Inflammatory macrophage treated with lipopolysaccharide for 1 hour (primary cell): ENCODE measurements around the gene RRP8.

Source experiments
- DNase-seq, 2 donors: peaks; one replicate each; pipeline ENCODE4 v3.0.0-alpha.2; 2020 to 2022

Gene RRP8

GRCh38 chr11:6632116-6633073 lies 29.0 kb upstream of the RRP8 start:
- no peak for DNase-seq

GRCh38 chr11:6631361-6631890 lies 28.0 kb upstream of the RRP8 start:
- DNase-seq = no peak

GRCh38 chr11:6630632-6631291 lies 27.3 kb upstream of the RRP8 start:
- DNase-seq = no peak

- DNase-seq = no peak
Measured at GRCh38 chr11:6629892-6630631, 26.6 kb upstream of the RRP8 start.

DNA sequence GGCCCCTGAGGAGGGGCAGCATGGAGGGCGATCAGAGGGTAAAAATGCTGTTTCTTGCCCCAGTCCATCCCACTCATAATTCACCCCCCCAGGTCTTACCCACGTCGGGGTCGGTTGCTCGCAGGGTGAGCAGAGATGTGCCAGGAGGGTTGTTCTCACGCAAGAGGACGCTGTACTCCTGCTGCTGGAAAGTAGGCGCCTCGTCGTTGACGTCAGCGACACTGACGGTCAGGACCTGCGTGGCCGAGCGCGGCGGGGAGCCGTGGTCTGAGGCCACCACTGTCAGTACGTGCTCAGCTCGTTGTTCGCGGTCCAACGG lies 26.1 kb upstream of the RRP8 start:
- DNase-seq = no peak

DNA sequence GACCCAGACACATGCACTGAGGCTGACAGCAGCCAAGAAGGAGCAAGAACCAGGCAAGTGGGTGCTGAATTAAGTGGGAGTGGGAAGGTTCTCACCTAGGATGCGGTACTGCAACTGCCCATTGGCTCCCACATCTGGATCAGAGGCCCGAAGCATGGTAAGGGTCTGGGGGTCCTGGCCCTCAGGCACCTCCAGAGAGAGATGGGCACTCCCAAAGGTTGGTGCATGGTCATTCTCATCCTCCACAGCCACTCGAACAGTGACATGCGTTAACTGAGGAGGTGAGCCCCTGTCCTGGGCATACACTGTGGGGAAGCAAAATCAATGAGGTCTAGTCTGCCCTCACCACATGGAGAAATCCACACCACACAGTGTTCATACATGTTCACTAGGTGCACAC lies 25.1 kb upstream of the RRP8 start:
- DNase-seq = no peak

DNA sequence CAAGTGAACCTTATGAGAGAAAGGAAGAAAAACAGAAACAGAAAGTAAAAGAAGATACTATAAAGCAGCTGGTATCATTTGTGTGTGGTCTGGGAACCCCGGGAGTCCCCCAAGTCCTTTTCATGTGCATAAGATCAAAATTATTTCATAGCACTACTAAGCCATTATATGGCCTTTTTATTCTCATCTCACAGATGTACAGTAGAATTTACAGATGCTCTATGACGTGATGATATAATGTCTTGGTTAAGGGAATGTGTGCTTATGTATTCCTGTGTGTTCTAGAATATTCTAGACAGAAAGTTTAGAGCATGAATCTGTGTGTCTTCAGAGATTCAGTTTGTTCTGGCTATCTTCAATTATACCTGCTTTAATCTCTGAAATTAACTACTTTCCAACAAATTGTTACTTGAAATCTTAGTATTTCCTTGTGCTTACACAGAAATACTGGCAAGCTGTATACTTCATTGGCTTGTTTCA lies 24.4 kb upstream of the RRP8 start:
- no peak for DNase-seq

DNA sequence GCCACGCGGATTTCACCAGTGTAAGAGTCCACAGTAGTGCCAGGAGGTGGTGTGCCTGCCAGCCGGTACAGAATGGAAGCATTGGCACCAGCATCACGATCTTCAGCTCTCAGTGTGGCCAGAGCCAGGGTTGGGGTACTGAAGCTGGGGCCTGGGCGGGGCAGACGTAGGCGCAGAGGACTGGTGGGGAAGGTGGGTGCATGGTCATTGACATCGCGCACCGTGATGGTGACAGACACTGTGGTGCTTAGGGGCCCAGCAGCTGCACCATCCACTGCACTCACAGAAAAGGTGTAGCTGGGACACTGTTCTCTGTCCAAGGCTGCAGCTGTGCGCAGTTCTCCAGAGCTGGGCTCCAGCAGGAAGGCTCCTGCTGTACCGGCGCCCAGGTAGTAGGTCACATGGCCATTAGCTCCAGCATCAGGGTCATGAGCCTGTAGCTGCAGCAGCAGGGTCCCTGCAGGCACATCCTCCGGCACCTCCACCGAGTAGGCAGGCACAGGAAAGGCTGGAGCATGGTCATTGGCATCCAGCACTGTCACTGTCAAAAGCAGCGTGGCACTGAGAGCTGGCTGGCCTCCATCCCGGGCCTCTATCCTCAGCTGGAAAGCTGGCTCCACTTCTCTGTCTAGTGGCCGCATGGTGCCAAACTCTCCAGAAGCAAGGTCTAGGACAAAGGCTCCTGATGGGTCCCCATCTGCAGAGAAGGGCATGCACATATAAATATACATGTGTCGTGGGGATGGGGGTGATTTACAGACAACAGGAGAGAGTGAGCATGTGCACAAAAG lies 23.8 kb upstream of the RRP8 start:
- DNase-seq = no peak

- no peak for DNase-seq
Measured at GRCh38 chr11:6625832-6626420, 22.5 kb upstream of the RRP8 start.

- DNase-seq = no peak
Measured at GRCh38 chr11:6625156-6625831, 21.9 kb upstream of the RRP8 start.

DNA sequence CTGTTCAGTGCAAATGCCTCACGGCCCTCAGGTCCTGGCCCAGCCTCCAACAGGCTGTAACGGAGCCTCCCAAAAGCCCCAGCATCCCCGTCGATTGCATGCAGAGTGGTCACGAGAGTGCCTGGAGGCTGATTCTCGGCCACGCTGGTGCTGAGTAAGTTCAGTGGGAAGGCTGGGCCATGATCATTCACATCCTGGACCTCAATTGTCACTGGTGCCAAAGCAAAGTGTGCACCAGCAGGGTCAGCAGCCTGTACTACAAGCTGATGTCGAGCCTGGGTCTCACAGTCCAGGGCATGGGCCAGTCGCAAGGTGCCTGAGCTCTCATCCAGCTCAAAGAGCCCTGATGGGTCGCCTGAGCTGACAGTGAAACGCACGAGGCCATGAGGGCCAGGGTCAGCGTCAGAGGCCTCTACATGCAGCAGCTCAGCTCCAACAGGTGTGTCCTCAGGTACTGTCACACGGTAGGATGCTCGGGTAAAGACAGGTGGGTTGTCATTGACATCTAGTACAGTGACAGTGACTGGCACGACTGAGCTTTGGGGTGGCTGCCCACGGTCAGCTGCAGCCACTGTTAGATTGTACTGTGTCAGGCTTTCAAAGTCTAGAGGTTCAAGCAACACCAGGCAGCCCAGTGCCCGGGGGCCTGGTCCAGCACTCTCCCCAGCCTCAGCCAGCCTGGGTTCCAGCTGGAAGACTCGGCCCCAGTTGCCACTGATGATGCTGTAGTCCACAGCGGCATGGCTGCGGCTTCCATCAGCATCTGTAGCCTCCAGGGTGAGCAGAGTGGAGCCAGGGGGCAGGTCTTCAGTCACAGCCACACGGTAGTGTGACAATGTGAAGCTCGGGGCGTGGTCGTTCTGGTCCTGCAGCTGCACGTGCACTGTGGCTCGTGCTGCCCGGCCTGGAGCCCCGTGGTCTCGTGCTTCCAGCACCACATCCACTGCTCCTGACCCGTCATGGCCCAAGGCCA lies 20.3 kb upstream of the RRP8 start:
- no peak for DNase-seq

DNA sequence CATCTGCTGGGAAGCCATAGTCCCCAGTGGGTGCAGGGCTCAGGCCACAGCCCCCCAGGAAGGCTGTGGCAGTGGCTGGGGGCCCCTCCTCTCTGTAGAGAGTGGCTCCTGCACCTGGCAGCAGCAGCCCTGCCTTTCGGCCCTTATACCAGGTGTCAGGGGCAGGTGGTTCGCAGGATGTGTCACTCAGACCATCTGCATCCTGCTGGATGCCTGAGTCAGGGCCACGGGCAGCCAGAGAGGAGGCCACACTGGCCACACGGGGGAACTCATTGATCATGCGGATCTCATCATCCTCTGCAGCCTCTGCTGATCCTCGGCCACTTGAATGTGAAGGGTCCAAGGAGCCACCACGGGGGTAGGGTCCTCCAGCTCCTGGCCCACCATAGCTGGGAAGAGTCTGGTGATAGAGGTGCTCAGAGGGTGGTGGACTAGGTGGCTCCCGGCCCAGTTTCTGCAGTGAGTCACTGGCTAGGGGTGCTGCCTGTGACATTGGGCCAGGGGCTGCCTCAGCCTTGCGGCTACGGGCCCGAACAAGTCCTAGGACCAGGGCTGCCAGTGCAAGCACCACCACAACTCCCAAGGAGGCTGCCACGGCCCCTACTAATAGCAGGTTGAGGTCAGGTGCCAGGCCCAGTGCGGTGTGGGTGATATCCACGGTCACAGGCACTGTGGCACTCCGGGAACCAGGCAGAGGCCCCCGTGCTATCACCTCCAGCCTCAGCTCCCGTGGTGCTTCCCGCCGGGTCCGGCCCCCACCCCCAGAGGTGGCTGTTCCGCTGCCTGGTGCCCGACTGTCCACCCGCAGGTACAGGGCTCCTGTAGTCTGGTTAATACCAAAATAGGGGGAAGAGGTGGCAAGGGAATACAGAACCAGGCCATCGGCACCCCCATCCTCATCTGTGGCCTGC lies 19.1 kb upstream of the RRP8 start:
- DNase-seq = no peak

DNA sequence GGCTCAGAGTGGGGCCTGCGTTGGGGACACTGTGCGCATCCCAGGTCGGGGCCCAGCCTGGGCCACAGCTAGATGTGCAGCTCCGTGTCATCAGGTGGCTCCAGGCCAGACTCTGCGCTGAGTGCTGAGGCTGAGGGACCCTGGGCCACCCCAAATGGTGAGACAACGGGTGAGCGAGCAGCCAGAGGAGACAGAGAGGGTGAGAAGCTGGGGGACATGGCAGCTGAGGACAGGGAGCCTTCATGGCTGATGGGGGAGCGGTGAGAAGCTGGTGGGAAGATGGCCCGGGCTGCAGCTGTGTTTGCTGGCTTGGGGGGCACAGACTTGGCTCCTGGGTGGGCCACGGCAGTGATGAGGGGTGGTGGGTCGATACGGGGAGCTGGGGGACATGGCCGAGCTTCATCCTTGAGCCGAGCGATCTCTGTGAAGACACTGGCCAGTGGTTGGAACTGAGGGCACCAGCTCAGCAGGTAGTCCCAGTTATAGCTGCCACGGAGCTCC lies 18.3 kb upstream of the RRP8 start:
- no peak for DNase-seq

- DNase-seq = peak; percentile 50 to 58
Measured at GRCh38 chr11:6620636-6621035, 17.2 kb upstream of the RRP8 start.

- DNase-seq = peak; percentile 96 to 98
Measured at GRCh38 chr11:6619004-6619745, 15.8 kb upstream of the RRP8 start, which contains the start of gene TPP1. TPP1 (minus strand) TSS chr11:6619422; CDS start chr11:6619400, 22 bp downstream.

DNA sequence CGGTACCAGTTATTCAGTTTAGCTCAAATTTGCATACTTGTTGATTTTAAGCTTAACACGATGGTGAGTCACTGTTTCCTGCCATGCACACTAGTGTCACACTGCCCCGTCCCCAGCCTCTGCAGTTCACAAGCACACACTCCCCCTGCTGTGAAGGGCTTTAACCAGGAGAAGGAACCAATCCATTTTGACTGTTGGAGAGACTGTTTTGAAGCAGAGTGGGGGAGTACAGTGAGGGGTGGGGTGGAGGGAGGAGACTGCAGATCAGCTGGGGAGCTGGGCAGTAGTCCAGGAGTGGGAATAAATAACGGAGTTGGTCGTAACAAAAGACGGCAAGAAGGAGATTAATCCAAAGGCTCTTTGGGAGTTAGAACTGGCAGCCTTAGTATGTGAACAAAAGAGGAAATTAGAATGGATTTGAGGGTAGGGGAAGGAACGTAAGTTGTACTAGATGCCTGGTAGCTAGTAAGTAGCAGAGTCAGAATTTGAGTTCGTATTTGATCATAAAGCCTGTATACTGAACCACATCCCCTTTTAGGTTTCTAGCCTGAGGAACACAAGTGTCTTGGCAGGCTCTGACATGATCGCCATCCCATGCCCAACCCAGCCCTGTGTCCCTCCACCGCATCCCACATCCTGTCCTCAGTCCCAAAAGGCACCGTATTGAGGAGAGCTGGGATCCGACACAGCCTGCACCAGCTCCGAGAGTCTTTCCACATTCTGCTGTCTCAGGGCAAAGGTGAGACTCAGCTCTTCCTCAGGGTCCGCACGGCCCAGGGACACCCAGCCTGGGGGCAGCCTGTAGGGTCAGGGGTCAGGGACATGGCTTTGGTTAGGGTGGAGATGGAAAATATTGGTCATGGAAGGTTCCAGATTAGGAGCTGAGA lies 14.9 kb upstream of the RRP8 start:
- peak; percentile 80 to 87 for DNase-seq

DNA sequence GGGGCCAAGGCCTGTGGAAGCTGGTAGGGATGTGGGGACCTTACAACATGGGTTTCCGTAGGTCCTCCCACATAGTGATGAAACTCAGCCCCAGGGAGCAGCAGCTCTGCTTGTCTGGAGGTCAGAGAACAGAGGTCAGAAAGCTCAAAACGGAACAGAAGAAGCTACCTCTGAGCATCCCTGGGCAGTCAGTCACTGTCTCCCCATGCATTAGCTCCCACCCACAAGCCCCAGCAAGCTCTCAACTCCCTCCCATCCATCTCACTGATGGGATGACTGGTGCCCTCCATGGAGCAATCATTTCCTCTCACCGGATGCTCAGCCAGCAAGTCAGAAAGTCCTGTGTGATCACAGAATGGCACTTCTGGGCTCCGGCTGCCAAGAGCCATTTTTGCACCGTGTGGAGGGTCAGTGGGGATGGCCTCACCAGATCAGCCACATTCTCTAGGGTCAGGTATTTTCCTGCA lies 13.9 kb upstream of the RRP8 start:
- peak; percentile 77 to 89 for DNase-seq
